ENCODE data around the gene TNS3. TPM values are rescaled to one million over a fixed set of nuclear protein-coding genes. Genes with fewer than 3 reads are reported as not detected.
A peak's percentile ranks its signal among the peaks of the same experiment; 100 is the strongest.

The TNS3 gene
- total RNA-seq, 4 donors from 2014 or later: 70.9 to 112 (median 98.6) TPM

GRCh38 chr7:47252675-47253074 lies 329.2 kb downstream of the TNS3 start:
- TF ChIP-seq CTCF (IDR thresholded peaks at IDR 0.05): no peak
- no peak for ATAC-seq (ENCODE audit: low FRiP score)

GRCh38 chr7:47249361-47249760 lies 332.6 kb downstream of the TNS3 start:
- DNase-seq (ENCODE audit: low spot score) (no peak), ATAC-seq (ENCODE audit: low FRiP score) (no peak)
- TF ChIP-seq CTCF (IDR thresholded peaks at IDR 0.05): no peak

More at GRCh38 chr7:47252675-47253074, 329.2 kb downstream of the TNS3 start:
- DNase-seq (ENCODE audit: low spot score): no peak

GRCh38 chr7:47248797-47249196 lies 333.1 kb downstream of the TNS3 start:
- TF ChIP-seq CTCF (IDR thresholded peaks at IDR 0.05): no peak
- ATAC-seq (ENCODE audit: low FRiP score): peak; percentile 19
- DNase-seq (ENCODE audit: low spot score): no peak

GRCh38 chr7:47247132-47247531 lies 334.8 kb downstream of the TNS3 start:
- ATAC-seq (ENCODE audit: low FRiP score) (no peak), DNase-seq (ENCODE audit: low spot score) (no peak)
- no peak for TF ChIP-seq CTCF (IDR thresholded peaks at IDR 0.05)

GRCh38 chr7:47244692-47245091 lies 337.2 kb downstream of the TNS3 start:
- ATAC-seq (ENCODE audit: low FRiP score) (no peak), DNase-seq (ENCODE audit: low spot score) (no peak)
- TF ChIP-seq CTCF (IDR thresholded peaks at IDR 0.05): no peak

GRCh38 chr7:47241112-47242065 lies 340.5 kb downstream of the TNS3 start:
- ATAC-seq (ENCODE audit: low FRiP score) (no peak), DNase-seq (ENCODE audit: low spot score) (no peak)
- TF ChIP-seq CTCF (IDR thresholded peaks at IDR 0.05): no peak

GRCh38 chr7:47239931-47240421 lies 341.9 kb downstream of the TNS3 start:
- no peak for DNase-seq (ENCODE audit: low spot score)
- TF ChIP-seq CTCF (IDR thresholded peaks at IDR 0.05): no peak
- no peak for ATAC-seq (ENCODE audit: low FRiP score)

Data from omental fat pad (tissue), 4 donors.